HEK293 (cell line): ENCODE measurements around the gene SMC6.
A peak's percentile ranks its signal among the peaks of the same experiment; 100 is the strongest.

Source experiments
- CTCF ChIA-PET: fragments of 350-600 bp; formaldehyde crosslinking; extraction: SDS; loops from one replicate; lab custom pipeline; 2021; ENCODE audit warnings: antibody characterized with exemption; lab: Yijun Ruan, JAX
- POLR2A ChIA-PET: fragments of 300-600 bp; formaldehyde crosslinking; extraction: SDS; loops from one replicate; lab custom pipeline; 2020; ENCODE audit warnings: antibody characterized with exemption, inconsistent platforms; lab: Yijun Ruan, JAX
- H3K27ac ChIP-seq: fragments of 200-500 bp; sonication (Bioruptor generic); 2 replicates; pipeline ENCODE4 v1.5.1; 2014; ENCODE audit warnings: low read depth, low read length, control low read depth, inconsistent platforms; ENCODE audit errors: extremely low read depth
- H3K36me3 ChIP-seq, 2 experiments: fragments of 200-500 bp in 1 of 2; sonication (Bioruptor generic) in 1 of 2; 1 replicate in 1 of 2; 2 replicates in 1 of 2; pipeline ENCODE4 v1.5.1; 2014 to 2017; ENCODE audit warnings: inconsistent platforms in 2 of 2, low read length in 2 of 2; ENCODE audit not compliant: control insufficient read depth in 2 of 2, insufficient read depth in 1 of 2
- H3K4me1 ChIP-seq: fragments of 200-500 bp; sonication (Bioruptor generic); 2 replicates; pipeline ENCODE4 v1.5.1; 2014; ENCODE audit warnings: mild to moderate bottlenecking, low read length, inconsistent platforms; ENCODE audit not compliant: control insufficient read depth, insufficient read depth
- H3K4me3 ChIP-seq: 2 replicates; pipeline ENCODE4 v1.5.1; 2011; ENCODE audit warnings: low read depth, mild to moderate bottlenecking, control low read depth, low read length, moderate library complexity
- H3K9me3 ChIP-seq: fragments of 200-500 bp; sonication (Bioruptor generic); 2 replicates; pipeline ENCODE4 v1.5.1; 2014; ENCODE audit warnings: low read depth, low read length, inconsistent platforms; ENCODE audit not compliant: control insufficient read depth, insufficient read depth
- ATF2 ChIP-seq: fragments of 450-650 bp; formaldehyde crosslinking; IDR thresholded peaks from 2 replicates; pipeline ENCODE4 v1.5.1; 2016; ENCODE audit warnings: missing biosample characterization, missing genetic modification characterization, low read depth
- BCL11B ChIP-seq: fragments of 450-650 bp; formaldehyde crosslinking; IDR thresholded peaks from 2 replicates; pipeline ENCODE4 v1.5.1; 2016; ENCODE audit warnings: low read depth, missing biosample characterization, missing genetic modification characterization
- GLIS1 ChIP-seq: fragments of 450-650 bp; formaldehyde crosslinking; IDR thresholded peaks from 2 replicates; pipeline ENCODE4 v1.5.1; 2016; ENCODE audit warnings: missing biosample characterization, missing genetic modification characterization
- GLIS2 ChIP-seq: fragments of 450-650 bp; formaldehyde crosslinking; IDR thresholded peaks from 2 replicates; pipeline ENCODE4 v1.5.1; 2016; ENCODE audit warnings: missing biosample characterization, missing genetic modification characterization
- KLF9 ChIP-seq: fragments of 450-650 bp; formaldehyde crosslinking; IDR thresholded peaks from 2 replicates; pipeline ENCODE4 v1.5.1; 2016; ENCODE audit warnings: missing biosample characterization, missing genetic modification characterization, low read depth
- OSR2 ChIP-seq: fragments of 450-650 bp; formaldehyde crosslinking; IDR thresholded peaks from 2 replicates; pipeline ENCODE4 v1.5.1; 2016; ENCODE audit warnings: missing biosample characterization, missing genetic modification characterization
- PBX3 ChIP-seq: sonication (generic); formaldehyde crosslinking; IDR thresholded peaks from 2 replicates; pipeline ENCODE4 v1.8.1; 2022; ENCODE audit warnings: mild to moderate bottlenecking, moderate library complexity, missing genetic modification reagents
- SP3 ChIP-seq: fragments of 450-650 bp; formaldehyde crosslinking; IDR thresholded peaks from 2 replicates; pipeline ENCODE4 v1.5.1; 2016; ENCODE audit warnings: missing biosample characterization, missing genetic modification characterization
- ZIC2 ChIP-seq: fragments of 450-650 bp; formaldehyde crosslinking; IDR thresholded peaks from 2 replicates; pipeline ENCODE4 v1.5.1; 2016; ENCODE audit warnings: missing biosample characterization, missing genetic modification characterization
- ZNF121 ChIP-seq: fragments of 450-650 bp; formaldehyde crosslinking; IDR thresholded peaks from 2 replicates; pipeline ENCODE4 v1.5.1; 2016; ENCODE audit warnings: missing biosample characterization, missing genetic modification characterization
- ZNF214 ChIP-seq: fragments of 450-650 bp; formaldehyde crosslinking; IDR thresholded peaks from 2 replicates; pipeline ENCODE4 v1.5.1; 2017; ENCODE audit warnings: missing biosample characterization, mild to moderate bottlenecking, missing genetic modification characterization, borderline replicate concordance
- ZNF223 ChIP-seq: fragments of 450-650 bp; formaldehyde crosslinking; IDR thresholded peaks from 2 replicates; pipeline ENCODE4 v1.5.1; 2016; ENCODE audit warnings: missing biosample characterization, missing genetic modification characterization
- ZNF747 ChIP-seq: fragments of 450-650 bp; formaldehyde crosslinking; IDR thresholded peaks from 2 replicates; pipeline ENCODE4 v1.5.1; 2016; ENCODE audit warnings: missing biosample characterization, missing genetic modification characterization
- ZNF843 ChIP-seq: fragments of 450-650 bp; formaldehyde crosslinking; IDR thresholded peaks from 2 replicates; pipeline ENCODE4 v1.5.1; 2016; ENCODE audit warnings: missing biosample characterization, missing genetic modification characterization
- ZXDB ChIP-seq: fragments of 450-650 bp; formaldehyde crosslinking; IDR thresholded peaks from 2 replicates; pipeline ENCODE4 v1.5.1; 2016; ENCODE audit warnings: missing biosample characterization, missing genetic modification characterization
- TF ChIP-seq, protein P1 (sequence below): fragments of 450-650 bp; formaldehyde crosslinking; IDR thresholded peaks from 2 replicates; pipeline ENCODE4 v1.5.1; 2016; ENCODE audit warnings: missing biosample characterization, missing genetic modification characterization
- TF ChIP-seq, protein P2 (sequence below): fragments of 450-650 bp; formaldehyde crosslinking; IDR thresholded peaks from 2 replicates; pipeline ENCODE4 v1.5.1; 2017; ENCODE audit warnings: missing biosample characterization, missing genetic modification characterization
- TF ChIP-seq, protein P3 (sequence below): fragments of 450-650 bp; formaldehyde crosslinking; IDR thresholded peaks from 2 replicates; pipeline ENCODE4 v1.5.1; 2016; ENCODE audit warnings: missing biosample characterization, missing genetic modification characterization
- TF ChIP-seq, protein P4 (sequence below): fragments of 450-650 bp; formaldehyde crosslinking; IDR thresholded peaks from 2 replicates; pipeline ENCODE4 v1.5.1; 2016; ENCODE audit warnings: missing biosample characterization, missing genetic modification characterization
- TF ChIP-seq, protein P5 (sequence below): fragments of 450-650 bp; formaldehyde crosslinking; IDR thresholded peaks from 2 replicates; pipeline ENCODE4 v1.5.1; 2017; ENCODE audit warnings: missing biosample characterization, missing genetic modification characterization

SMC6 gene

DNA sequence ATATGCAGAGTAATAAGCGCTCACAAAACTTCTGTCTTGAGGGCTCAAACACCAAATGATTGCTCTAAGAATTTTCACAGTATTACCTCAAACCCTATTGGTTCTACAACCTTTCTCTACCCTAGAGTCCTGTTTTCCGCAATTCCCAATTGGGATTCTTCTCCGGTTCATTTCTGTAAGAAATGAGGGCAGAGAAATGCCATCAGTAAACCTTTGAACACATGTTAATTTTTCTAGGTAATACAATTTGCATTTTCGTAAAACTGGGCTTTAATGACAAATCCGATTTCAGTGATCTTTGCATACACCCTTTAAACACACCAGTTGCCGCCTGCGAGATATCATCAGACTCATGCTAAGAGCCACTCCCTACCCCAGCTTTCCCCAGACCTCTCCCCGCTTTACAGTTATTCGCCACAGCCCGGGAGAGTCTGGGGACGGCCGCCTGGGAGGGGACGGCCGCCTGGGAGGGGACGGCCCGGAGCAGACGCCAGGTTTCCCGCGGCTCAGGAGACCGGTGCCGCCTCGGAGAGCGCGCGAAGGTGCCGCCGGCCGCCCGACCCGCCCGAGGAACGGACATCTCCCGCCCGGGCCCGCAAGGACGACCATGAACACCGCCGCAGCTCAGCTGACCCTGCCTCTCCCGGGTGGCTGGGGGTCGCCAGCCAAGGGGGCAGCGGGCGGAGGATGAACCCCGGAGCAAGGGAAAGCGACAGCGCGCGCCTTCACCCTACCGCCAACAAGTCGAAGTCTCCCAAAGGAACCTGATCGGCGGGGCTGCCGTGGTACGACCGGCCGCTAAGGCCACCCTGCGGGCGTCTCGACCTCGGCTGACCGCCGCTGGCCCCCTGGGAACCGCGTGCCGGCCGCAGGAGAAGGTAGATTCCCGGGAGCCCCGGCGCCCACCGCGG, 463 bp downstream of the SMC6 start (continued):
- TF ChIP-seq, protein P1, sequence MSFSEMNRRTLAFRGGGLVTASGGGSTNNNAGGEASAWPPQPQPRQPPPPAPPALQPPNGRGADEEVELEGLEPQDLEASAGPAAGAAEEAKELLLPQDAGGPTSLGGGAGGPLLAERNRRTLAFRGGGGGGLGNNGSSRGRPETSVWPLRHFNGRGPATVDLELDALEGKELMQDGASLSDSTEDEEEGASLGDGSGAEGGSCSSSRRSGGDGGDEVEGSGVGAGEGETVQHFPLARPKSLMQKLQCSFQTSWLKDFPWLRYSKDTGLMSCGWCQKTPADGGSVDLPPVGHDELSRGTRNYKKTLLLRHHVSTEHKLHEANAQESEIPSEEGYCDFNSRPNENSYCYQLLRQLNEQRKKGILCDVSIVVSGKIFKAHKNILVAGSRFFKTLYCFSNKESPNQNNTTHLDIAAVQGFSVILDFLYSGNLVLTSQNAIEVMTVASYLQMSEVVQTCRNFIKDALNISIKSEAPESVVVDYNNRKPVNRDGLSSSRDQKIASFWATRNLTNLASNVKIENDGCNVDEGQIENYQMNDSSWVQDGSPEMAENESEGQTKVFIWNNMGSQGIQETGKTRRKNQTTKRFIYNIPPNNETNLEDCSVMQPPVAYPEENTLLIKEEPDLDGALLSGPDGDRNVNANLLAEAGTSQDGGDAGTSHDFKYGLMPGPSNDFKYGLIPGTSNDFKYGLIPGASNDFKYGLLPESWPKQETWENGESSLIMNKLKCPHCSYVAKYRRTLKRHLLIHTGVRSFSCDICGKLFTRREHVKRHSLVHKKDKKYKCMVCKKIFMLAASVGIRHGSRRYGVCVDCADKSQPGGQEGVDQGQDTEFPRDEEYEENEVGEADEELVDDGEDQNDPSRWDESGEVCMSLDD: peak; percentile 50; the same call in 1 of the 2 replicates
- peak; percentile 35; the same call in 1 of the 2 replicates for TF ChIP-seq SP3 (tag by site-specific recombination)
- TF ChIP-seq OSR2 (tag by site-specific recombination): no peak
- TF ChIP-seq ZIC2 (tag by site-specific recombination): peak; percentile 13; the same call in 1 of the 2 replicates
- no peak for TF ChIP-seq ZNF223 (tag by site-specific recombination)
- TF ChIP-seq KLF9: peak; percentile 9; the same call in 1 of the 2 replicates
- TF ChIP-seq, protein P2, sequence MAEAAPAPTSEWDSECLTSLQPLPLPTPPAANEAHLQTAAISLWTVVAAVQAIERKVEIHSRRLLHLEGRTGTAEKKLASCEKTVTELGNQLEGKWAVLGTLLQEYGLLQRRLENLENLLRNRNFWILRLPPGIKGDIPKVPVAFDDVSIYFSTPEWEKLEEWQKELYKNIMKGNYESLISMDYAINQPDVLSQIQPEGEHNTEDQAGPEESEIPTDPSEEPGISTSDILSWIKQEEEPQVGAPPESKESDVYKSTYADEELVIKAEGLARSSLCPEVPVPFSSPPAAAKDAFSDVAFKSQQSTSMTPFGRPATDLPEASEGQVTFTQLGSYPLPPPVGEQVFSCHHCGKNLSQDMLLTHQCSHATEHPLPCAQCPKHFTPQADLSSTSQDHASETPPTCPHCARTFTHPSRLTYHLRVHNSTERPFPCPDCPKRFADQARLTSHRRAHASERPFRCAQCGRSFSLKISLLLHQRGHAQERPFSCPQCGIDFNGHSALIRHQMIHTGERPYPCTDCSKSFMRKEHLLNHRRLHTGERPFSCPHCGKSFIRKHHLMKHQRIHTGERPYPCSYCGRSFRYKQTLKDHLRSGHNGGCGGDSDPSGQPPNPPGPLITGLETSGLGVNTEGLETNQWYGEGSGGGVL (tag by site-specific recombination): peak; percentile 42; the same call in 1 of the 2 replicates
- TF ChIP-seq, protein P3, sequence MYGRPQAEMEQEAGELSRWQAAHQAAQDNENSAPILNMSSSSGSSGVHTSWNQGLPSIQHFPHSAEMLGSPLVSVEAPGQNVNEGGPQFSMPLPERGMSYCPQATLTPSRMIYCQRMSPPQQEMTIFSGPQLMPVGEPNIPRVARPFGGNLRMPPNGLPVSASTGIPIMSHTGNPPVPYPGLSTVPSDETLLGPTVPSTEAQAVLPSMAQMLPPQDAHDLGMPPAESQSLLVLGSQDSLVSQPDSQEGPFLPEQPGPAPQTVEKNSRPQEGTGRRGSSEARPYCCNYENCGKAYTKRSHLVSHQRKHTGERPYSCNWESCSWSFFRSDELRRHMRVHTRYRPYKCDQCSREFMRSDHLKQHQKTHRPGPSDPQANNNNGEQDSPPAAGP: peak; percentile 45; the same call in 1 of the 2 replicates
- no peak for TF ChIP-seq ZNF843 (tag by site-specific recombination)
- TF ChIP-seq PBX3 (CRISPR knock-in tag): peak; percentile 60; the same call in 1 of the 2 replicates
- TF ChIP-seq GLIS1 (tag by site-specific recombination): peak; percentile 78
- TF ChIP-seq GLIS2 (tag by site-specific recombination): peak; percentile 87
- peak; percentile 13; the same call in 1 of the 2 replicates for TF ChIP-seq ZXDB
- TF ChIP-seq, all 188 proteins: peak for 19

DNA sequence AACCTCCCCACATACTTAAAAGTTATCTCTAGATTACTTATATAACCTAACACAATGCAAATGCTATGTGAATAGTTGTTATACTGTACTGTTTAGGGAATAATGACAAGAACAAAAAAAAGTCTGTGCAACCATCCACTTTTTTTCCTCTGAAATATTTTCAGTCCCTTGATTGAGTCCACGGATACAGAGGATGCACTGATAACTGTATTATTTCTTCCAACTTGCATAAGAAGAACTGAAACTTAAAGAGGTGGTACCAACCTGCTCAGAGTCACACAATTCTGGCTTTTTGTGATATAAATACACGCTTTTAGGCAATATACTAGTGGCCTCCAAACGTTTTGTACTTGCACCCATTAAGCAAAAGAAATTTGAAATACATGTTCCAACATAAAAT, 1.4 kb downstream of the SMC6 start:
- H3K9me3 ChIP-seq: no peaks in the 10 kb centered on the region
- POLR2A ChIA-PET: no interaction called here
- no peaks in the 10 kb centered on the region; a peak in 1 of 3 replicates for H3K36me3 ChIP-seq
- CTCF ChIA-PET: no interaction called here
- TF ChIP-seq, protein P4, sequence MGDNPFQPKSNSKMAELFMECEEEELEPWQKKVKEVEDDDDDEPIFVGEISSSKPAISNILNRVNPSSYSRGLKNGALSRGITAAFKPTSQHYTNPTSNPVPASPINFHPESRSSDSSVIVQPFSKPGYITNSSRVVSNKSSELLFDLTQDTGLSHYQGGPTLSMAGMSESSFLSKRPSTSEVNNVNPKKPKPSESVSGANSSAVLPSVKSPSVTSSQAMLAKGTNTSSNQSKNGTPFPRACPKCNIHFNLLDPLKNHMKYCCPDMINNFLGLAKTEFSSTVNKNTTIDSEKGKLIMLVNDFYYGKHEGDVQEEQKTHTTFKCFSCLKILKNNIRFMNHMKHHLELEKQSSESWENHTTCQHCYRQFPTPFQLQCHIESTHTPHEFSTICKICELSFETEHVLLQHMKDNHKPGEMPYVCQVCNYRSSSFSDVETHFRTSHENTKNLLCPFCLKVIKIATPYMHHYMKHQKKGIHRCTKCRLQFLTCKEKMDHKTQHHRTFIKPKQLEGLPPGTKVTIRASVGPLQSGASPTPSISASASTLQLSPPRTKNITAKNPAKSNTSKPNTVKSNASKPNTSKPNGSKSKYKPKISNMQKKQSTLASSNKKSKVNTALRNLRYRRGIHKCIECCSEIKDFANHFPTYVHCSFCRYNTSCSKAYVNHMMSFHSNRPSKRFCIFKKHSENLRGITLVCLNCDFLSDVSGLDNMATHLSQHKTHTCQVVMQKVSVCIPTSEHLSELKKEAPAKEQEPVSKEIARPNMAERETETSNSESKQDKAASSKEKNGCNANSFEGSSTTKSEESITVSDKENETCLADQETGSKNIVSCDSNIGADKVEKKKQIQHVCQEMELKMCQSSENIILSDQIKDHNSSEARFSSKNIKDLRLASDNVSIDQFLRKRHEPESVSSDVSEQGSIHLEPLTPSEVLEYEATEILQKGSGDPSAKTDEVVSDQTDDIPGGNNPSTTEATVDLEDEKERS (tag by site-specific recombination): no peak
- TF ChIP-seq ZNF747 (tag by site-specific recombination) (no peak), ATF2 (no peak), ZNF121 (no peak), BCL11B (tag by site-specific recombination) (no peak), ZNF214 (no peak)
- TF ChIP-seq, protein P5, sequence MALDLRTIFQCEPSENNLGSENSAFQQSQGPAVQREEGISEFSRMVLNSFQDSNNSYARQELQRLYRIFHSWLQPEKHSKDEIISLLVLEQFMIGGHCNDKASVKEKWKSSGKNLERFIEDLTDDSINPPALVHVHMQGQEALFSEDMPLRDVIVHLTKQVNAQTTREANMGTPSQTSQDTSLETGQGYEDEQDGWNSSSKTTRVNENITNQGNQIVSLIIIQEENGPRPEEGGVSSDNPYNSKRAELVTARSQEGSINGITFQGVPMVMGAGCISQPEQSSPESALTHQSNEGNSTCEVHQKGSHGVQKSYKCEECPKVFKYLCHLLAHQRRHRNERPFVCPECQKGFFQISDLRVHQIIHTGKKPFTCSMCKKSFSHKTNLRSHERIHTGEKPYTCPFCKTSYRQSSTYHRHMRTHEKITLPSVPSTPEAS (tag by site-specific recombination): no peak
- TF ChIP-seq, all 188 proteins: peak for 0
- peak overlapping the region; percentile 68 for H3K4me3 ChIP-seq
- H3K4me1 ChIP-seq: peaks cover 21% of the 10 kb centered on the region
- no peak overlapping the region for H3K27ac ChIP-seq
